Raji (cell line): Measurements from ENCODE around the gene NOP56.

ENCODE experiments used
- POLR2A ChIP-seq: IDR thresholded peaks from 2 replicates; pipeline ENCODE4 v1.6.1; 2011; ENCODE audit warnings: low read depth, low read length, control low read depth; ENCODE audit not compliant: insufficient read depth

Gene NOP56

GRCh38 chr20:2626853-2627541 lies 25.4 kb upstream of the NOP56 start:
- no peak for TF ChIP-seq POLR2A

- no peak for TF ChIP-seq POLR2A
Observed at GRCh38 chr20:2631228-2631627, 21.2 kb upstream of the NOP56 start.

- no peak for TF ChIP-seq POLR2A
Observed at GRCh38 chr20:2633381-2633780, 19.1 kb upstream of the NOP56 start.

DNA sequence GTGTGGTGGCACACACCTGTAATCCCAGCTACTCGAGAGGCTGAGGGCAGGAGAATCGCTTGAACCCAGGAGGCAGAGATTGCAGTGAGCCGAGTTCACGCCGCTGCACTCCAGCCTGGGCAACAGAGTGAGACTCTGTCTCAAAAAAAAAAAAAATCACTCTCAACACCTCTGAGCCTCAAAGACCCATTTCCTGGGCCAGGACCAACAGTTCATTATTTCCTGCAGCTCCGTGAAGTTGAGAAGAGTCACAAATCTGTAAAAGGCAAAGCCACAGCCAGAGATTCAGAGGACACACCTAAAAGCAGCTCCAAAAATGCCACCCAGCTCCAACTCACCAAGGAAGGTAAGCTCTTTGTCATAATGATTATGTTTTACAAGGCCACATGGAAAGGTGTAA lies 15.2 kb upstream of the NOP56 start:
- no peak for TF ChIP-seq POLR2A

DNA sequence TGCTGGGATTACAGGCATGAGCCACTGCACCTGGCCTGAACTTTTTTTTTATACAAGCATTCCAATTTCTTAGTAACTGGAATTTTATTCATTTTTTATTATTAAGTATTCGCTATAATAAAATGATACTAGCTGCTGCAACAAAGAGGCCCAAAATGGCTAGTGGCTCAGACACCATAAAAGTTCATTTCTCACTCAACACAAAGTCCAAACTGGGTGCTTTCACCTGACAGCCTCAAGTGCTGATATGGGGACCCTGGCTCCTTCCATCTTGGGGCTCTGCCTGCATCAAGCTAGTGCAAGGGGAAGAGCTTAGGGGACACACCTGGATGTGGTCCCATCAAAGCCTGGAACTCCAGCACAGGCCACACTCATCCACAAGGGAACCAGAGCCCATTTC lies 12.2 kb upstream of the NOP56 start:
- no peak for TF ChIP-seq POLR2A

GRCh38 chr20:2640899-2641298 lies 11.5 kb upstream of the NOP56 start:
- TF ChIP-seq POLR2A = no peak

- TF ChIP-seq POLR2A = no peak
Observed at GRCh38 chr20:2643708-2644107, 8.7 kb upstream of the NOP56 start.

DNA sequence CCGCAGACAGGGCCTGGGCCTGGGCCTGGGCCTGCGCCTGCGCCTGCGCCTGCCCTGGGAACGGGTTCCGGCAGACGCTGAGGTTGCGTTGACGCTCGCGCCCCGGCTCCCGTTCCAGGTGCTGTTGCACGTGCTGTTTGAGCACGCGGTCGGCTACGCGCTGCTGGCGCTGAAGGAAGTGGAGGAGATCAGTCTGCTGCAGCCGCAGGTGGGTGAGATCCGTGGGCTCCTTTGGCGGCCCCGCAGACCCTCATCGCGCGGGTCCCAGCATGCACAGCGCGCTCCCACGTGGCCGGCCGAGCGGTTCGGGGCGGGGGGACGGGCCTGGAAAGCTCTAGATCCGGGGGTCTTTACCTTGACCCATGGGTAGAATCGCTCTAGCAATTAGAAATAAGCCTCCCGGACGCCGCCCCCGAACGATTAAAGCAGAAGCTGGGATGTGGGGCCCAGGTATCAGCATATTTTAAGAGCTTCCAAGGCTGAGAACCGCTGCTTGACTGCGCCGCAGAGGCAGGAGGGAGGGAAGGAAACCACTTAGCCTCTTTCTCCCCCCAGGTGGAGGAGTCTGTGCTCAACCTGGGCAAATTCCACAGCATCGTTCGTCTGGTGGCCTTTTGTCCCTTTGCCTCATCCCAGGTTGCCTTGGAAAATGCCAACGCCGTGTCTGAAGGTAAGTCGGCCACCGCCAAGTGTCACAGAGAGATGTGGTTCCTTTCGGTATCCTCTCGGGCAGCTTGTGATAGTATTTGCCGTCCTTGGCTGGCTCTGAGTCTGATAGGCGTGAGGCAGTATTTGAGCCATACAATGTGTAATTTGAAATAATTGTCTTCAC lies 508 bp downstream of the NOP56 start:
- TF ChIP-seq POLR2A = no peak; the same call in 1 of the 2 replicates

GRCh38 chr20:2653556-2654383 lies 1.3 kb downstream of the NOP56 start:
- TF ChIP-seq POLR2A = no peak

GRCh38 chr20:2654384-2654822 lies 2.0 kb downstream of the NOP56 start:
- no peak for TF ChIP-seq POLR2A

DNA sequence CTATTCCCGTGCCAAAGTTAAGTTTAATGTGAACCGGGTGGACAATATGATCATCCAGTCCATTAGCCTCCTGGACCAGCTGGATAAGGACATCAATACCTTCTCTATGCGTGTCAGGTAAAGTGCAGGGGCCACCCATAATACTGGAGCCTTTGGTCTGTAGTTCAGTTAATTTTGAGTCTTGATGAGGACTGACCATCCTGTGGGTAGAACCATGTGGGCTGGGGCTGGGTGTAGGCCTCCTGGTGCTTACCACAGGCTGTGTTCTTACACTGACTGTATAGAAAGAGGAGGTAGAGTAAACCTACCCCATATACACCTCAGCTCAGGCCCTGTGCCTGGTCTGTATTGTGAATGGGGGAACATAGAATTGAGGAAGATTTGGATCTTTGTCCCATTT lies 2.4 kb downstream of the NOP56 start:
- TF ChIP-seq POLR2A = no peak

GRCh38 chr20:2655331-2656116 lies 3.1 kb downstream of the NOP56 start:
- no peak for TF ChIP-seq POLR2A

DNA sequence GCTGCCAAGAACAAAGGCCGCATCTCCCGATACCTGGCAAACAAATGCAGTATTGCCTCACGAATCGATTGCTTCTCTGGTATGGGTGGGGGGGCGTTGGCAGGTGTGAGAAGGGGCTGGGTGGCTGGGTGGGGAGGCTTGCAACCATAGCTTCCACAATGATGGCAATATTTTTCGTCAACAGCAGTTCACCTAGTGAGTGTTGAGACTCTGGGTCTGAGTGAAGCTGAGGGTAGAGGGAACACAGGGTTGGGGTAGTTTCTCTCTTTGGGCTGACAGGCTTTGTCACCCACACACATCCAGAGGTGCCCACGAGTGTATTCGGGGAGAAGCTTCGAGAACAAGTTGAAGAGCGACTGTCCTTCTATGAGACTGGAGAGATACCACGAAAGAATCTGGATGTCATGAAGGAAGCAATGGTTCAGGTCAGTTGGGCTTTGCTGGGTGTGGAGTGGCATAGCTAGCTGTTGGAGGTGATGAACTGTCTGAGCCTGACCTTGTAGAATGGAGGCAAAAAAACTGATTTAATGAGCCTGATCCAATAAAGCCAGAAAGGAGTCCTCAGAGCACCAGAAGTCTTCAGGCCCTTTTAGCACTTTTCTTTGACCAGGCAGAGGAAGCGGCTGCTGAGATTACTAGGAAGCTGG lies 4.2 kb downstream of the NOP56 start:
- no peak for TF ChIP-seq POLR2A

DNA sequence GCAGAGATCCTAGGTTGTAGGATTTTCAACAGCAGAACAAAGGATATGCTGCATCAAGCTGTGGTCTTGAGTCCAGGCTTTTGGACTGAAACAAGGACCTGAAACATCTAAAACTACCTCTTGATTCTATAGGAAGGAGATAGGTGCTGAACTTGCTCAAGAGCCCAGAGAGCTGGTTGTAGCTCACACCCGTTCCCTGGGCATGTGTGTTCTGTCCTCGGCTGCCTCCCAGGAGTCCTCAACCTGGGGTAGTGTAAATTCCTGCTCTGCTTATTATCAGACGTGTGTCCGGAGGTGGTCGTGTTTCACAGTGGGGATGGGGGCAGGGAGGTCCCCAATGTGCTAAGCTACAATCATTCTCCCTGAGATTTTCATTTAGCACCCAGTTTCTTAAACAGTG lies 4.8 kb downstream of the NOP56 start:
- TF ChIP-seq POLR2A = no peak
